HS-27A (cell line): ENCODE results near the gene MLF2.
A peak's percentile ranks its signal among the peaks of the same experiment; 100 is the strongest.

Experiments
- DNase-seq: peaks from one replicate; pipeline ENCODE4 v3.0.0-alpha.2; 2012; ENCODE audit warnings: low read depth, missing footprints

Gene MLF2, protein sequence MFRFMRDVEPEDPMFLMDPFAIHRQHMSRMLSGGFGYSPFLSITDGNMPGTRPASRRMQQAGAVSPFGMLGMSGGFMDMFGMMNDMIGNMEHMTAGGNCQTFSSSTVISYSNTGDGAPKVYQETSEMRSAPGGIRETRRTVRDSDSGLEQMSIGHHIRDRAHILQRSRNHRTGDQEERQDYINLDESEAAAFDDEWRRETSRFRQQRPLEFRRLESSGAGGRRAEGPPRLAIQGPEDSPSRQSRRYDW

DNA sequence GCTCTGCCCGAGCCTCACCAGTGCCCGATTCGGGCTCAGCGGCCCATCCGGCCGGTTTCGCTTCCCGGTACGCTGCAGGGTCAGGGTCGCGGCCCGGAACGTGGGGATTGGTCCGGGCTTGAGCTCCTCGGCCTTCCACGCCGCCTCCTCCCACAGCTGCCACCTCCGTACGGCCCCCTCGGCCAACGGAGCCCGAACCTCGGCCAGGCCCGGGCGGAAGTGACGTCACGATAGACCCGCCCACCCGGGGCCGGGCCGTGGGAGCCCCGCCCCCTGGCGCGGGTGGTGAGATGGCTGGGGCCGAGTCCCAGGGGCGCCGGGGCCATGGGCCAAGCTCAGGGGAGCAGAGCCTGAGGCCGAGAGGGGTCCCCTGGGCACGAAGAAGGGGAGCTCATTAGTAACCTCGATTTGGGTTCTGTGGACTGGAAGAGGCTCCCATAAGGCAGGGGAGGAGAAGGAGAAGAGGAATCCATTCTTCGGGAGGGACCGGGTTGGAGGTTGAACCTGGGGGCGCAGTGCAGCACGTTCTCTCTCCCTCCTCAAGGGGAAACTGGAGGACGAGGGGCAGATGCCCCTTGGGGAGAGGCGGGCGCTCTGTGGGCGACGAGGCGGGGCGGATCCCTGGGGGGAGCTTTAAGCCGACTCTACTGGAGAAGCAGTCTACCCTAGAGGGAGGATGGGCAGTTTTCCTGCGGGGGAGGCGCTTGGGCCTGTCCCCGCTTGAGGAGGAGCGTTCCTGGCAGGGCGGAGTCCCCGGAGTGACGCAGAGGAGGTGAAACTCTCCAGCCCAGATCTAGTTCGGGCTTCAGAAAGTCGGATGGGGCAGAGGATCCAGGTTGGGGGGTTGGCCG, at the start of gene MLF2:
TSS of gene MLF2 (minus strand) at position 221 of the 851 bp plus-strand sequence. CDS start 807 bp downstream, outside the sequence.
- peak; percentile 98 for DNase-seq

DNA sequence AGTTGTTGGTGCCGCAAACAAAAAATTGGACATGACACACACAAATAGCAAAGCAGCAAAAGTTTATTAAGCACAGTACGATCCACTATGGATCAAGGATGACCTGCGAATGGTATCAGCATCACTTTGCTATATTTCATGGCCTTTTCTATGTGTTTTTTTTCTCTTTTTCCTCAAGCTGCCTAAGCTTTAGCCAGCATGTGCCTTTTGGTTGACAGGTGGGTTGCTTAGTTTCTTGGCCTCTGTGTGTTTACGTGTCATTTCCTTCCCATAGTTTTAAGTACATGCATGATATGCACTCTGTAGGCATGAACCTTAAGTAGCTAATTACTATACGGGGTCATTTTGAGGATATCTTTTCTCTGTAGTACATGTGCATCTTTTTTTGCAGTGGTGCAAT, 46.2 kb upstream of the MLF2 start:
- no peak for DNase-seq

DNA sequence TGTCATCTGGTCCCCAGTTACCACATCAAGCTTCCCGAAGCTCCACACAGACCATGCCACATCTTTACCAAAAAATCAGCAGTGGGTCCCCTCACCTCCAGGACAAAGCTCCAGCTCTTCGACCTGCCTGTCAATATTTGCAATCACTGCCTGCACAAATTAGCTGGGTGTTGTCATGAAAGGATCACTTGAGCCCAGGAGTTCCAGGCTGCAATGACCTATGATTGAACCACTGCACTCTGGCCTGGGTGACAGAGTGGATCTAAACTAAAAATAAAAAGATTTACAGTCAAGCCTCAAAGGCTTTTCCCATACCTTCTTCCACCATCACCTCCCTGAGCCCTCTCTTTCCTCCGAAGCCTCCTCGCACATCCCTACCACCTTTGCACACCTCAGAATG, 43.6 kb upstream of the MLF2 start:
- DNase-seq, result no peak

DNA sequence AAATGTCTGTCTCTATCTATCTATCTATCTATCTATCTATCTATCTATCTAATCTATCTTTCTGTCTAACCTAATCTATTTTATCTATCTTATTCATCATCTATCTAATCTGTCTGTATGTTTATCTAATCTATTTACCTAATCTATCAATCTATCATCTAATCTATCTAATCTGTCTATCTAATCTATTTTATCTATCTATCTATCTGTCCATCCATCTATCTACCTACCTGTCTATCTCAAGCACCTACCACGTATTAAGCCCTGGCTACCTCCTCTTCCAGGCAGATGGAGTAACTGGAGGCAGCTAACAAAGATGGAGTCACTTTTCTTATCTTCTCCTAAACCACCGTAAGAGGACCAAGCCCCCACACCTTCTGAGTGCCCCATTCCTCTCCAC, 42.1 kb upstream of the MLF2 start:
- no peak for DNase-seq

DNA sequence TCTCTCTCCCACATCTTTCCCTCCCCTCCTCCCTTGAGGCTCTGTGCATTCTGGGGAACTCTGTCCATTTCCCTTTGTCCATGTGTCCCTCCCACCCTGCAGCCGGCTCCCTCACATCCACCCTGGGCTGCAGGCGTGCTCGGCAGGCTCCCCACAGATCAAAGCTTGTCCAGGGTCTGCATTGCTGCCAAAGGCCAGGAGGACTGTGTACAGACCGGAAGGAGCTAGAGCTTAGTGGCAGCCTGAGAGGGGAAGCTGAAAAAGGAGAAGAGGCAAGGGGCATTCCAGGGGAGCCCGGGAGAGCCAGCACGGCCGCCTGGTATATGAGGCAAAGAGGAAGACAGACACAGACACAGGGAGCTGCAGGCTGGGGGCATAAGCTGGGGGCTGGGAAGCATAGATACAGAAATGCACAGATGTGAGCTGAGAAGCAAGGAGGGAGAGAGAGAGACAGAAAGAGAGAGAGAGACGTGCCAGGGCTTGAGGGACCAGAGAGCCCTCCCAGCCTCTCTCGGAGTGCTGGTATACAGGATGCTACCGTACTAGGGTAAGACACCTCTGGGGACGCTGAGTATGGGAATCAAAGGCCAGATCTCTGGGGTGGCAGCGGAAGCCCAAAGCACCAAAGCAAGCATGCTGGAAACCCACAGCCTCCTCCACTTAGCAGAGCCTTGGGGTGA, 39.7 kb upstream of the MLF2 start:
- no peak for DNase-seq

DNA sequence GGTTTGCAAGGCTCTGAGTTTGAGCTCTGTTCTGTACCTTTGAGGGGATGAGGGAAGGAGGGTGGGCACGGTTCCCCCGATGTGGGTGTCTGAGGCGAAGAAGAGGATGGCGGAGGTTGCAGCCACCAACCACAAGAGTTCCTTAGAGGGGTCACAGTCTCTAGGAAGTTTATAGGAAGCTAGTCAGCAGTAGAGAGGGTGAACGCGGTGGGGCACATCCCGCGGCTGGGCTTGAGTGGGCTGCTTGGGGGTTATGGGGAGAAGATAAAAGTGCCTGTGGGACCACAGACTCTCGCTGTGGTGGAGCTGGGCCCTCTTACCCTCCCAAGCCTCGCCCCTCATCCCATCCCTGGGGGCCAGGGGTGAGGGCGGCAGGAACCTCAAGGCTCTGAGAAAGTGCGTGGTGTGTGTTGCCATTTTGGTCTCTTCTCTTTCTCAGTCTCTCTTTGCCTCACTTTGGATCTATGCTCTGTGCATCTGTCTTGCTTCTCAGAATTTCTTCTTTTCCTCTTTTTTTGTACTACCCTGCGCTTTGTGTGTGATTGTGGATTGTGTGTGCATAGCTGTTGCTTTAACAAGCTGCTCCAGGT, 39.1 kb upstream of the MLF2 start:
- no peak for DNase-seq

DNA sequence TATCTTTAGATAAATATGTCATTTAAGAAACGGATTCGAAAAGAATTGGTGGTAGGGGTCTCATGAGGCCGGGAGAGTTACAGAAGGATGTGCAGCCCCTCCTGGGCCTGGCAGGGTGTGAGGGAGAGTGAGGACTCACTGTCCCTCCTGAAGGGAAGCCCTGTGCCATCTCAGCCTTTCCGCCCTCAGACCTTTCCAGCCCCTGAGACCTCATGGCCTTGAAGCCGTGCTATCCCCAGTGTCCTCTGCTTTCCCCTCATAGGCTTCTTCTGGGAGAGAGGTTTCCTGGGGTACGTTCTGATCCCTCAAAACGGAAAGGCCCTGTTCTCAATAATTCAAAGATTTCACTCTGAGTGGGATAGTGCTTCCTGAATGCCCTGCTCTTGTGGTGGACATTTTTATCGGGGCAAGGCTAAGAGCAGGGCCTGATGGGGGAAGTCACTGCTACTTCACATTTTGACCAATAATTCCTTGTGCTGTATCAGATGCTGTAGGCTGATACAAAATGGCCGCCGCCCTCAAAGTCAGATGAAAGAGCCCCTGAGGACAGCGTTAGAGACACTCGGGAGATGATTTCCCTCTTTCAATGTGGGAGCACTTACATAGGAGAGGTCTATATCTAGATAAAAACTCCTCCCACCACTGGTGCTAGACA, 37.7 kb upstream of the MLF2 start:
- DNase-seq, result no peak

DNA sequence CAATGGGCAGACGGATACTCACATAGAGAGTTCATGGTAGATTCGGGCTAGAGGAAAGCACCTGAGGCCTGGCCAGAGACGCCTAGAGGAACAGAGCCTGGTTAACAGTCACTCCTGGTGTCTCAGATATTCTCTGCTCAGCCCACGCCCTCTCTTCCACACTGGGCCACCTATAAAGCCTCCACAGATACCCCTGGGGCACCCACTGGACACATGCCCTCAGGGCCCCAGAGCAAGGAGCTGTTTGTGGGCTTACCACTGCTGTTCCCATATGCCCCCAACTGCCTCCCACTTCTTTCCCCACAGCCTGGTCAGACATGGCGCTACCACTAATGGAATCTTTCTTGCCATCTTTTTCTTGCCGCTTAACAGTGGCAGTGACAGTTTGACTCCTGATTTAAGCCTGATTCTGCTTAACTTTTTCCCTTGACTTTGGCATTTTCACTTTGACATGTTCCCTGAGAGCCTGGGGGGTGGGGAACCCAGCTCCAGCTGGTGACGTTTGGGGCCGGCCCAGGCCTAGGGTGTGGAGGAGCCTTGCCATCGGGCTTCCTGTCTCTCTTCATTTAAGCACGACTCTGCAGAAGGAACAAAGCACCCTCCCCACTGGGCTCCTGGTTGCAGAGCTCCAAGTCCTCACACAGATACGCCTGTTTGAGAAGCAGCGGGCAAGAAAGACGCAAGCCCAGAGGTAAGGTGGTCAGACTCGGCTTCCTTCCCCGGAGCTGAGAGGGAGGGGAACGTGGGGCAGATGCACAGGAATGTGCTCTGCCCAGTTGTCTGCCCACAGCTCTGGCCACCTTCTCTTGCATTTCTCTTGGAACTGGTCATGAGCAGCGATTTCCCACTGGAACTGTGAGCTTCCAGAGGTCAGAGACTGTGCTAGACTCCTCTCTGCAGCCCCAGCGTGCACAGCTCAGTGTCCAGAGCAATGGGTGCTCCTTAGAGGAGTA, 36.3 kb upstream of the MLF2 start, which contains the start of gene CD4:
TSS of gene CD4 (plus strand) at position 557 of the 953 bp plus-strand sequence. CDS start 10,611 bp downstream, outside the sequence.
- DNase-seq, result no peak

DNA sequence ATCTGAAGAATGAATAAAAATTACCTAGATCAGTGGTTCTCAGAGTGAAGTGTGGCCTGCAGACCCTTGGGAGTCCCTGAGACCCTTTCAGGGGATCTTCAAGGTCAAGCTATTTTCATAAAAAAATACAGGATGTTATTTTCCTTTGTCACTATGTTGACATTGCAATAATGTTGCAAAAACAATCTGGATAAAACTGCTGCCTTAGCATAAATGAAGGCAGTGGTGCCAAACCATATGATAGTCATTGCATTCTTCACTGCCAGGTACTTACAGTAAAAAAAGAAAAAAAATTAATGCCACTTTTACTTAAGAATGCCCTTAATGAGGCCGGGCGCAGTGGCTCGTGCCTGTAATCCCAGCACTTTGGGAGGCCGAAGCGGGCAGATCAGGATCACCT, 34.4 kb upstream of the MLF2 start:
- no peak for DNase-seq

DNA sequence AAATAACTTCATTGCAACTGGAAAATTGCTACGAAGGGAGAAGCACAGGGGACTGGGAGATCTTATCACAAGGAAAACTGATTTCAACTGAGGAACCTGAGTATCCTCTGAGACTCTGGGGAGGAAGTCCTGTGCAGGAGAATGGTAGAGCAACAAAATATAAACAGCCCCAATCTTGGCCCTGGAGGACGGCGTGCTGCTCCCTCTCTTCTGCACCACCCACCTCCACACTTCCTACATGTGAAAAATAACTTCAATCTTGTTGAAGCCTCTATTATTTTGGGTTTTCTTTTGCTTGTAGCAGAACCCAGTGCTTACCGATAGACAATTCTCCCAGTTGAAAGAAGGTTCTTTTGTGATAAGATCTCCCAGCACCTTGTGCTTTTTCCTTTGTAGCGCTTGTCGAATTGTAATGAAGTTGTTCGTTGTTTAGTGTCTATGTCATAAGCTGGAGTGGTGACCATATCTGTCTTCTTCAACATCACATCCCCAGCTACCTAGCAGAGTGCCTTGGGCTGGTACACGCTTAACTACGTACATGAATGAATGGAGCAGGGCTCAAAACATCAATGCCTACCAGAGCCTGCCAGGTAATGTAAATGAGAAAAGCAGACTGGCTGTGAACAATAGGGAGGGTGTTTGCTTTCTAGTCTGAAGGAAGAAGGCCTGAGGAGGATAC, 33.6 kb upstream of the MLF2 start:
- no peak for DNase-seq

DNA sequence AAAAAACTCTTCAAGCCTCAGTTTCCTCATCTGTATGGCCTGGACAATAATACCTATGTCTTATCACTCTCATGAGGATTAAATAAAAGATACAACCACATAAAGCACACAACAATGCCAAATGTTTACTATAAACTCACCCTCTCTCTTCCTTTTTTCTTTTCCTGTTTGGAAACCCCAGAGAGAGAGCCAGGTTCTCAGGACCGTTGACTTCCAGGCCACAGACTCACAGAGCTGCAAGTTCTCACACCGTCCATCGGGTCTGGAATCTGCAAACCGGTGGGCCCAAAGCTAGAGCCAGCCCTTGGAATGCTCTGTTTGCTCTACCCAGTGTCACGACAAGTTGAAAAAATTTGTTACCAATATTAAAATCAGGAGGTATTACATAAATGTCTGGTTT, 31.8 kb upstream of the MLF2 start:
- DNase-seq, result no peak

DNA sequence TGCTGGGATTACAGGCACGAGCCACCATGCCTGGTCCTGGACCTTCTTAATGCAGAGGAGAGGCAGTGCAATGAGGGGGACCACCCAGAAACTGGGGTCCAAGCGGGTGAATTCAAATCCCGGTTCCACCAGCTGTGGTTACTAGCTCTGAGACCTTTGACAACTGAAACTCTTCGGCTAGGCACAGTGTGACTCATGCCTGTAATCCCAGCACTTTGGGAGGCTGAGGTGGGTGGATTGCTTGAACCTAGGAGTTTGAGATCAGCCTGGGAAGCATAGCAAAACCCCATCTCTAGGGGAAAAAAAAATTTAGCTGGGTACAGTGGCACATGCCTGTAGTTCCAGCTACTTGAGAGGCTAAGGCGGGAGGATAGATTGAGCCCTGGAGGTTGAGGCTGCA, 31.4 kb upstream of the MLF2 start:
- DNase-seq, result no peak

DNA sequence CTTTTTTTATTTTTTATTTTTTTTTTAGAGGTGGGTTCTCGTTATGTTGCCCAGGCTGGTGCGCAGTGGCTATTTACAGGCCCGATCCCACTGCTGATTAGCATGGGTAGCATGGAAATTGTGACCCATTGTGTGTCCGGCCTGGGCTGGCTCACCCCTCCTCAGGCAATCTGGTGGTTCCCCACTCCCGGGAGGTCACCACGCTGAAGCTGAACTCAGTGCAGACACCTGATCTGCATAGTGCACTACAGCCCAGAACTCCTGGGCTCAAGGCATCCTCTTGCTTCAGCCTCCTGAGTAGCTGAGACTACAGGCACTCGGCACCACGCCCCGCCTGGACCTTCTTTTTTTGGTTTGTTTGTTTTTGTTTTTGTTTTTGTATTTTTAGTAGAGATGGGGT, 30.9 kb upstream of the MLF2 start:
- no peak for DNase-seq

DNA sequence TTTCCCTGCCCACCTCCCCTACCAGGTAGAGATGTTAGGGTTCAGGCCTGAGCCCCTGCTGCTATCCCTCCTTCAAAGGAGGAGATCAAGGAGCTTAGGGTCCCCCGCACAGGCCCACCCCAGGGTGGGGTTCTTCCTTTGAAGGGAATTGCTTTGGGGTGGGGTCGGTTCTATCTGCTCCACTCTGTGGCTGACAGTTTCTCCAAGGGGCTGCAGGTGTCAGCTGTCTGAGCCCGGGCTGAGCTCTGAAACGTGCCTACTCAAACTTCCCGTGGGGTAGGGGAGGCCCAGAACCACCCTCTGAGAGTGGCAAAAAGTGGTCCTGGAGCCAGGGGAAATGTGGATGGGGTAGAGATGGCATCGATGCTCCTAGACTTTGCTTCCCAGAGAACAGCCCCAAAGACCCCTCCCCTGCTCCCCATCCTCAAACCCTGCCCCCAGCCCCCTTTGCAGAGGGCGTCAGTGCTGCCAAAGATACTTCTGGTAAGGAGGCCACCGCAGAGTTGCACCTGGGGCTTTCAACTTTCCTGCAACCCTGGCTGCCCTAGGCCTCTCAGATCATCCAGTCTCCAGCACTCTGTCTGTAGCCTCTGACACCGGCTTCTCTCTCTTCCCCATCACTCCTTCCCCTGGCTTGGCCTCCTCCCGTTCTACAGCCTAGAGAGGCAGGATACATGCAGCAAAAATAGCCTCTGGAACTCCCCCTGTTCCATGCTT, 30.1 kb upstream of the MLF2 start:
- no peak for DNase-seq

DNA sequence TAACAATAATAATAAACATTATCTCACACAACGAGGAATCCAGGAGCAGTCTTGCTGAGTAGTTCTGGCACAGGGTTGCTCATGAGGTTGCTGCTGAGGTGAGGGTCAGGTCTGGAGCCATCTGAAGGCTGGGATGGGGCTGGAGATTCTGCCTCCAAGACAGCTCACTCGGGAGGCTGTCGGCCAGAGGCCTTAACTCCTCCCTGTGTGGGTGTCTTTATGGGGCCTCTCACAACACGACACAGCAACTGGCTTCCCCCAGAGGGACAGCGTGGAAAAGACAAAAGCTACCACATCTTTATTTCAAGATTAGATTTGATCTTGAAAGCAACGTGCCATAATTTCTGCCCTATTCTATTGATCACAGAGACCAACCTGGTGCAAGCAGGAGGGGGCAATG, 29.2 kb upstream of the MLF2 start:
- no peak for DNase-seq

DNA sequence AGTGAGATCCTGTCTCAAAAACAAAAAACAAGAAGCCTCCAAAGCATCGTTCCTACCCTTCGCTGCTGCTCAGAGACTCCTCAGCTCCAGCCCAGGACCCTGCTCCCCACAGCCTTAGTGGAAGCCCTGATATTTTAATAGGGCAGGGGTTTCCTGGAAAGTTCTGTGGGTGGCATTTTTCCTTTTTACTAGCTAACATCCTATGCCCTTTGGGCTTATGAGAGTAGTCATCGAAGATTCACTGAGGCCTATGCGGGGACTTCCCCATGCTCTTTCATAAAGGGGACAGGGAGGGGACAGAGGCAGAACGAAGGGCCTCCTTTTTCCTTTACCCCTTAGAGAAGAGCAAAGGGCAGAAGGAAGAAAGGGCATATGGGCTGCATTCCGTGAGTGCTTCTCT, 27.6 kb upstream of the MLF2 start:
- DNase-seq, result no peak

DNA sequence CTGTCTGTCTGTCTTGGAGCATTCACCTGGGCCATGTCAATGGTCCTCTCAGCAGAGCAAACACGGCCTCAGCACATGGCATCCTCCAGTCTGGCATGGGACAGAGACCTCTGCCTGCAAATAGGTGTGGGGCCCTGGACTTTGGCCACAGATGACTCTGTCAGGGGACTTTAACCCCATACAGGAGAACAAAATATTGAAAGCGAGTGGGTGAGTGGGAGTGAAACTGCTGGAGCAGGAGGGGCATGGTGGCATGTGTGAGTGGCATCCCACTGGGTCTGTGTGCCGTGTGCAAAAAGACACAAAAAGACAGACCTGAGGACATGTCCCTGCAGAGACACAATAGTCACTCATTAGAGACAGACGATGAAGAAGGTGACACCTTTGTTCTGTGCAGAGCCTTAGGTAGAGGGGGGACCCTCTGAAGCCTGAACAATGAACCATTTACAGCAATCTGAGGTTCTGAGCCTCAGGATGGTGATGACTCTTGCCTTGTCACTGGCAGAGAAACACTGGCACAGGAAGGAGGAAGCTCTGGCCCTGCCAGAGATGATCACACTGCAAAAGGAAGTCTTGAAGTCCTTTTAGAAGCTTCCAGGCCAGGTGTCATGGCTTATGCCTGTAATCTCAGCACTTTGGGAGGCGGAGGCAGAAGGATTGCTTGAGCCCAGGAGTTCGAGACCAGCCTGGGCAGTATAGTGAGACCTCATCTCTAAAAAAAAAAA, 26.9 kb upstream of the MLF2 start:
- no peak for DNase-seq

DNA sequence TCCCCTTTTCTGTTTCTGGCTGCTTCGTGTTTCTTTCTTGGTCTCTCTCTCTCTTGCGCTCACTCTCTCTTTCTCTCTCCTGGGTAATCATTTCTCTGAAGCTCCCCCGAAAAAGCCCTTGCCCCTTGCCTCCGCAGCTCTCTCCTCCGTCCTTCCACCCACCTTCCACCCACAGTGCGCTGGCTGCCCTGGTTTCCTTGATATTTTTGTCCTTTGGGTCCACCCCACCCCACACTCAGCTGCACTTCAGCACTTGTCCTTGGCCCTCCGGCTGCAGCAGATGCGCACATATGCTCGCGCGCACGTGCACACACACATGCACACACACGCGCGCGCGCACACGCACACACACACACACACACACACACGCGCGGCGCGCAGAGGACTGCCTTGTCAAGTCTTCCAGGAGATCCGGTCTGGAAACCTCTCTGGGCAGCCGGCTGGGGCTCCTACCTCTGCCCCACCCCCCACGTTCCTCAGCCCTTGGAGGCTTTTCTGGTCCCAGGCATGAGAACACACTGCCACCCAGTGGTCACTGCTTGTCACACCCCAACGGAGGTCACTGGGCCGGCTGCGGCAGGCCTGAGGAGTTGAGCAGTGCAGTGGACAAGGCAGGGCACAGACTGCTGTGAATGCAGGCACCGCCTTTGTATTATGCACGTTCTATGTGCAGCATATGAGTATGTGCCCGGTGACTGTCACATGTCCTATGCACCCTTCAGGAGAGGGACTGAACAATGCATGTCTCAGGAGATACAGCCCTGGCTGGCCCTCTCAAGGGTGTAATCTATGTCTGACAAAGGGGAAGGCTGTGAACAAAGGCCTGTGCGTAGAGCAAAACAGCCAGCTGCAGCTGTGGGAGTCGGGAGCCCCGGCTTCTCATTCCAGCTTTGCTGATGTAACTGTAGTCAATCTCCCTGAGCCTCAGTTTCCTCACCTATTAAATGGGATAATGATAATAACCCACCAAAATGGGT, 25.9 kb upstream of the MLF2 start:
- DNase-seq, result peak; percentile 75
